Spleen (tissue), 7 donors: Measurements from ENCODE around the gene FAAP100.

Experiments
- CTCF ChIP-seq, 11 experiments: fragments of 200-600 bp in 7 of 11; fragments of 450-650 bp in 4 of 11; sonication (generic) in 4 of 11; IDR thresholded peaks in 8 of 11; conservative IDR thresholded peaks in 3 of 11; 1 replicate in 7 of 11; 2 replicates in 4 of 11; pipeline versions ENCODE4 v1.4.0 to v1.8.0; 2016 to 2021; ENCODE audit warnings: antibody characterized with exemption in 11 of 11, inconsistent platforms in 4 of 11, mild to moderate bottlenecking in 1 of 11
- POLR2AphosphoS5 ChIP-seq, 3 donors: sonication (generic); formaldehyde crosslinking; IDR thresholded peaks; one replicate each; pipeline ENCODE4 v1.5.1; 2017; ENCODE audit warnings: antibody characterized with exemption in 3 of 3
- donor health status: DM: no; HTN: no; CAD: no; lungs with moderate emphysema.
- donor health status: DM: no; HTN: no; CAD: no.
- donor health status: DM: no; HTN: no; CAD: no.

- no peak for TF ChIP-seq CTCF (IDR thresholded peaks at IDR 0.05 in 8 of 11, conservative IDR thresholded peaks at IDR 0.05 in 3 of 11)
- no peak for TF ChIP-seq POLR2AphosphoS5 (IDR thresholded peaks at IDR 0.05)
Measured at GRCh38 chr17:81583589-81584342, 31.6 kb upstream of the FAAP100 start.
